GM21367 (cell line): Measurements from ENCODE around the gene ANAPC5.
"Not testable (repeated sequence)": the region's sequence is repeated elsewhere in the genome, so short reads cannot be mapped to it uniquely, and the experiment has no call there.

Source experiments
- ATAC-seq: cut with Tn5 transposase; IDR thresholded peaks from one replicate; pipeline ENCODE4 v1.9.1; 2021; ENCODE audit not compliant: unreplicated experiment

ANAPC5 gene

DNA sequence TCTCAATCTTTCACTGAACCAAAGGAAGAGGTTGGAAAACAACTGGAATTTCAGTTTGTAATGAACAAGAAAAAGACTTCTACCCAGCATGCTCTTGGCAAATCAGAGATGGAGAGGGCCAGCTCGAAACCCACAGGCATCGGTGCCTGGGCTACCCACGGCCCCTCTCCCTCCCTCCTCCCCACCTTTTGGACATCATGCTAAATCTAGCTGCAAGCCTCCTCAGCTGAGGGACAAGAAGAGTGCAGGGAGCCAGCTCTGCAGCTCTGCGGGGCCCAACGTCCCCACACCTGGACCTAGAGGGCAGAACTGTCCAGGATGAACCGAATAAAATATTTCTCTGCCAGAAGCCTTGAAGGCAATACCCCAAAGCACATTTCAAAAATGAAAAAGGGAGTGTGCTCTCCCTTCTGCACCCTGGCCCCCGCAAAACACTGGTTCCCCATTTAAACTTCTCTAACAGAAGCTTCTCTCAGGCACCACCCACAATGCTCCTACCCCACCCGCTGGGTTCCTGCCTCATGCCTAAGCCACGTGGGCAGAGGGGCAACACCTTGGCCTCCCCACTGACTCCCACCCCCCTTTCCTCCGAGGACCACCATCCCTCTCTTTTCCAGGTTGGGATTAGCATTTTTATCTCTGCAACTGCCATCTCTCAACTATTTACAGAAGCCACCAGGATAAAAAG is 63.9 kb downstream of the ANAPC5 start:
- no peak for ATAC-seq

DNA sequence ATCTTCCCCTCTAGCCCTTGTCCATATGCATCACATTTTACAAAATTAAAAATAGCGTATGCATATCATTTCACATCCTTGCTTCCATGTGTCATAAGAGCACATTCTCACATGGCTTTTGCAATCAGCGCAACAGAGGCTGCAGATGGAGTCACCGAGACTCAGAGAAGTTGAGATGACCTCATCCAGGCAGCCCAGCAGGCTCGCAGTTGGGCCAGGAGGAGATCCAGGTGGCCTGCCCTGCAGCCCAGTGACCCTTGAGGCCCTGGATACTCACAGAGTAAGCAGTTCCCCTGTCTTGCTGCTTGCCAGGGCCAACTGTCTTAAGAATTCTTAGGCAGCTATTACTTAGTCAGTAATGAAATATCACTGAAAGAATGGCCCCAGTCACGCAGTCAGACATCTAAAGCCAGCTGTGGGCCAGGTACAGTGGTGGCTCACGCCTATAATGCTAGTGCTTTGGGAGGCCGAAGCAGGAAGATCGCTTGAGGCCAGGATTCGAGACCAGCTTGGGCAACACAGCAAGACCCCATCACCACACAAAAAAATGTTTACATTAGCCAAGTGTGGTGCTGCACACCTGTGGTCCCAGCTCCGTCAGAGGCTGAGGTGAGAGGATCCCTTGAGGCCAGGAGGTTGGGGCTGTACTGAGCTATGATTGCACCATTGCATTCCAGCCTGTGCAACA is 64.8 kb downstream of the ANAPC5 start:
- ATAC-seq, result no peak

DNA sequence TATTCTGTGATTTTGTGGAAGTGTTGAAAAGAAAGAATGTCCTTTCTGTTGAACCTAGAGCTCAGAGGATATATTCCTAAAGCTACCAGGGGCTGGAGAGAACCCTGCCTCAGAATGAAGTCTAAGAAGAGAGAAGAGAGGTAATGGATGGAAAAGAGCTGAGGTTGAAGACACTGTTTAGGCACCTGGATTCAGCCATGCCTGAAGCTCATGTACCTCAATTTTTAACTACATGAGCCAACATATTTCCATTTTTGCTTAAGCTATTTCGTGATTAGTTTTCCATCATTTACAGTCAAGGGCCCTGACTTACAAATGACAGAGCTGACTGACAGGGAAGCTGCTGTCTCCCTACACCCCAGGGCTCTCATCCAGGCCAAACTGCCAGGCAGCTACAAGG is 66.4 kb downstream of the ANAPC5 start:
- ATAC-seq, result no peak

GRCh38 chr12:121284551-121285390 is 67.4 kb downstream of the ANAPC5 start:
- no peak for ATAC-seq

DNA sequence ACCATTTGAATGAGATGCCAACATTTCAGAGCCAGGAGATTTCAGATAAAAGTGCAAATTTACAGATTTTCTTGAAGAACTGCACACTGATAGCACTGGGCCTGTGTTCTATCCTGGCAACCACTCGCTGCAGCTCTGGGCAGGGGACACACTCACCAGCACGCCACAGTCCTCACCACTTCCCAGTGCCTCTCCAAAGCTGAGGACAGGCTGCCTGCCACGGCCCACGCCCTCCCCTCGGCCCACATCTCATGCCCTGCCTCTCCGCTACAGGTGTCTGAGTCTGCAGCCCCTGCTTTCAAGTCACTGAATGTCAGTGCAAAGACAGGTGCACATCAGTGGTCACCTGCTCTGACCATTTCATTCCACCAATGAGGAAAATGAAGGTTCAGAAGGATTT is 68.4 kb downstream of the ANAPC5 start:
- no peak for ATAC-seq

DNA sequence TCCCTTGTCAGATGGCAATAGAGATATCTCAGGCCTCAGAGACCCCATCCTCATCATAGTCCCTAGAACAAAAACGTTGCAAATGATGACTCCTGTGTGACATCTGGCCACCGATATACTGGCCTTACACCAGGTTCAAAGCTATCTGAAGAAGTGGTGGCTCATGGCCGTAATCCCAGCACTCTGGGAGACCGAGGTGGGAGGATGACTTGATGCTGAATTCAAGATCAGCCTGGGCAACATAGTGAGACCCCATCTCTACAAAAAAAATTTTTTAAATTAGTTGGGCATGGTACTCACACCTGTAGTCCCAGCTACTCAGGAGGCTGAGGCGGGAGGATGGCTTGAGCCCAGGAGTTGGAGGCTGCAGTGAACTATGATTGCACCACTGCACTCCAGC is 68.8 kb downstream of the ANAPC5 start:
- no peak for ATAC-seq

DNA sequence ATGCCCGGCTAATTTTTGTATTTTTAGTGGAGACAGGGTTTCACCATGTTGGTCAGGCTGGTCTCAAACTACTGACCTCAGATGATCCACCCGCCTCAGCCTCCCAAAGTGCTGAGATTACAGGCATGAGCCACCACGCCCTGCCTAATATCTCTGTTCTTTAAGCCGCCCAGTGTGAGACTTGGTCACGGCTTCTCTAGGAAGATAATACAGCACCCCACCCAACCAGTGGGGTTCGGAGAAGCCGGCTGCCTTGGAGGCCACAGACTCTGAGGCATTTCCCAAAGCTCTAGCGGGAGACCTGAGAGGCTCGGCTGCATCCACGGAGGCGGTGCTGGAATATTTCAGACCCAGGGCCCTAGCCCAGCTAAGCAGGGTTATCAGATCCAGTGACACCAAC is 69.3 kb downstream of the ANAPC5 start:
- not testable (repeated sequence) for ATAC-seq

GRCh38 chr12:121282072-121282742 is 70.0 kb downstream of the ANAPC5 start:
- no peak for ATAC-seq

GRCh38 chr12:121281116-121281515 is 71.1 kb downstream of the ANAPC5 start:
- not testable (repeated sequence) for ATAC-seq

- not testable (repeated sequence) for ATAC-seq
Observed at GRCh38 chr12:121280531-121280930, 71.7 kb downstream of the ANAPC5 start.

GRCh38 chr12:121279507-121279915 is 72.7 kb downstream of the ANAPC5 start:
- ATAC-seq, result no peak

DNA sequence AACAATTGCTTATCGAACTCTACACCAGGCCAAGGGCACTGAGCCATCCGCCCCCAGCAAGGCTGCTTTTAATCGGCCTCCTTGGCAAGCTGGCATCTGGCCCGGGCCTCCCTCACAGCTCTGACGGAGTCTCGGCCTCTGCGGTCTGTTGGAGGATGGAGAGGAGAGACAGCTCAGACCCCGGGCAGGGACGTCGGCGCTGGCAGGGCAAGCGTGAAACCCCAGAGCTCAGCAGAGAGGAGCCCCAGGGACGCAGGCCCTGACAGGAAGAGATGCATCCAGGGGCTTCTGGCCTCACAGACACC is 73.2 kb downstream of the ANAPC5 start:
- no peak for ATAC-seq

GRCh38 chr12:121278169-121279070 is 73.8 kb downstream of the ANAPC5 start:
- ATAC-seq, result no peak

GRCh38 chr12:121277374-121277759 is 74.8 kb downstream of the ANAPC5 start:
- no peak for ATAC-seq

GRCh38 chr12:121274036-121274763 is 78.0 kb downstream of the ANAPC5 start:
- ATAC-seq, result no peak

DNA sequence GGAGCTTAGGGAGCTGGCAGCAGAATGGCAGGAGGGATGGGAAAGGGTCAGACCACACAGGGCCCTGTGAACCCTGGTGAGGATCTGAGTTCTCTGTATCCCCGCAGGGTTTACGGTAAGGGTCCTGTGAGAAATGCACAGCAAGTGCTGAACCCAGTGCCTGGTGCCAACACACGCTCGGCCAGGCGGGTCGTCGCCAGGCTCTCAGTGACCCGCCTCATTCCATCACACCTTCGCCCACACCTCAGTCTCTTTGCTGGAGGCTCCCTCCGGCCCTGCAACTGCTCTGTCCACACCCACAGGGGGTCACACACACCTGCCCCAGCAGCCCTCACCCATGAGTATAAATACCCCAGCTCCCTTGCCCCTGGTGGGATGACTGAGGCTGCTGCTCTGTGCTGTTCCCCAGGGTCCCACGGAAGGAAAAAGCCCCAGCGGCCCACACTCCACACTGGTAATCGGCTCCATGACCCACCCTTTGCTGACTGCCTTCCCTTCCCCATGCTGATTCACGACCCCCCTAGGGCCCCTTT is 78.8 kb downstream of the ANAPC5 start:
- ATAC-seq, result no peak

GRCh38 chr12:121267822-121268221 is 84.4 kb downstream of the ANAPC5 start:
- ATAC-seq, result no peak

GRCh38 chr12:121264951-121265515 is 87.2 kb downstream of the ANAPC5 start:
- no peak for ATAC-seq

DNA sequence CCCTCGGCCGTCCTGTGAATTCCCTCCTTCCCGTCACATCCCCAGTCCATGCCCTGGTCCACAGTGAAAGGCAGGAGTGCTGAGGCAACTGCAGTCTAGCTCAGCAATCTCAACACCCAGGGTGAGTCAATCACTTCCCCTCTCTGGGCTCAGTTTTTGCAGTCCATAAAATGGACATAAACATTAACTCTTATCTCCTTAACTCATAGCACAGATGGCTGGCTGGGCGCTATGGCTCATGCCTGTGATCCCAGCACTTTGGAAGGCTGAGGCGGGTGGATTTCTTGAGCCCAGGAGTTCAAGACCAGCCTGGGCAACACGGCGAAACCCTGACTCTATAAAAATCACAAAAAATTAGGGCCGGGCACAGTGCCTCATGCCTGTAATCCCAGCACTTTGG is 88.1 kb downstream of the ANAPC5 start:
- no peak for ATAC-seq
